ENCODE results near the gene NKAPD1.

GRCh38 chr11:112051768-112052167 lies 22.3 kb upstream of the NKAPD1 start:
- TF ChIP-seq NFIC (IDR thresholded peaks at IDR 0.05) (no peak), ZNF395 (CRISPR knock-in tag; IDR thresholded peaks at IDR 0.05) (no peak), POLR2A (conservative IDR thresholded peaks at IDR 0.05) (no peak), NFATC3 (IDR thresholded peaks at IDR 0.05) (no peak), CTCF (IDR thresholded peaks at IDR 0.05 in 2 of 3, conservative IDR thresholded peaks at IDR 0.05 in 1 of 3; ENCODE audit: insufficient read depth in 2 of 3, low read depth in 1 of 3, low read length in 3 of 3) (no peak), GATAD2B (IDR thresholded peaks at IDR 0.05; ENCODE audit: borderline replicate concordance) (no peak), CBX3 (IDR thresholded peaks at IDR 0.05; ENCODE audit: borderline replicate concordance in 1 of 2, low read length in 2 of 2) (no peak), XRCC3 (IDR thresholded peaks at IDR 0.05) (no peak), HNRNPK (IDR thresholded peaks at IDR 0.05; ENCODE audit: low read depth, low read length, poor library complexity, severe bottlenecking) (no peak), MTA2 (IDR thresholded peaks at IDR 0.05; ENCODE audit: low read depth) (no peak), ZNF408 (CRISPR knock-in tag; IDR thresholded peaks at IDR 0.05; ENCODE audit: low read depth) (no peak)
- TF ChIP-seq, protein P1, sequence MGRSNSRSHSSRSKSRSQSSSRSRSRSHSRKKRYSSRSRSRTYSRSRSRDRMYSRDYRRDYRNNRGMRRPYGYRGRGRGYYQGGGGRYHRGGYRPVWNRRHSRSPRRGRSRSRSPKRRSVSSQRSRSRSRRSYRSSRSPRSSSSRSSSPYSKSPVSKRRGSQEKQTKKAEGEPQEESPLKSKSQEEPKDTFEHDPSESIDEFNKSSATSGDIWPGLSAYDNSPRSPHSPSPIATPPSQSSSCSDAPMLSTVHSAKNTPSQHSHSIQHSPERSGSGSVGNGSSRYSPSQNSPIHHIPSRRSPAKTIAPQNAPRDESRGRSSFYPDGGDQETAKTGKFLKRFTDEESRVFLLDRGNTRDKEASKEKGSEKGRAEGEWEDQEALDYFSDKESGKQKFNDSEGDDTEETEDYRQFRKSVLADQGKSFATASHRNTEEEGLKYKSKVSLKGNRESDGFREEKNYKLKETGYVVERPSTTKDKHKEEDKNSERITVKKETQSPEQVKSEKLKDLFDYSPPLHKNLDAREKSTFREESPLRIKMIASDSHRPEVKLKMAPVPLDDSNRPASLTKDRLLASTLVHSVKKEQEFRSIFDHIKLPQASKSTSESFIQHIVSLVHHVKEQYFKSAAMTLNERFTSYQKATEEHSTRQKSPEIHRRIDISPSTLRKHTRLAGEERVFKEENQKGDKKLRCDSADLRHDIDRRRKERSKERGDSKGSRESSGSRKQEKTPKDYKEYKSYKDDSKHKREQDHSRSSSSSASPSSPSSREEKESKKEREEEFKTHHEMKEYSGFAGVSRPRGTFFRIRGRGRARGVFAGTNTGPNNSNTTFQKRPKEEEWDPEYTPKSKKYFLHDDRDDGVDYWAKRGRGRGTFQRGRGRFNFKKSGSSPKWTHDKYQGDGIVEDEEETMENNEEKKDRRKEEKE (IDR thresholded peaks at IDR 0.05; ENCODE audit: borderline replicate concordance in 1 of 2, control insufficient read depth in 1 of 2, low read depth in 2 of 2, low read length in 1 of 2) = no peak
